ENCODE data around the gene RIPOR3. TPM values are rescaled to one million over a fixed set of nuclear protein-coding genes. Genes with fewer than 3 reads are reported as not detected.

RIPOR3 gene
- total RNA-seq, 4 donors from 2014 or later = 1.3 to 9.7 (median 3.3) TPM

DNA sequence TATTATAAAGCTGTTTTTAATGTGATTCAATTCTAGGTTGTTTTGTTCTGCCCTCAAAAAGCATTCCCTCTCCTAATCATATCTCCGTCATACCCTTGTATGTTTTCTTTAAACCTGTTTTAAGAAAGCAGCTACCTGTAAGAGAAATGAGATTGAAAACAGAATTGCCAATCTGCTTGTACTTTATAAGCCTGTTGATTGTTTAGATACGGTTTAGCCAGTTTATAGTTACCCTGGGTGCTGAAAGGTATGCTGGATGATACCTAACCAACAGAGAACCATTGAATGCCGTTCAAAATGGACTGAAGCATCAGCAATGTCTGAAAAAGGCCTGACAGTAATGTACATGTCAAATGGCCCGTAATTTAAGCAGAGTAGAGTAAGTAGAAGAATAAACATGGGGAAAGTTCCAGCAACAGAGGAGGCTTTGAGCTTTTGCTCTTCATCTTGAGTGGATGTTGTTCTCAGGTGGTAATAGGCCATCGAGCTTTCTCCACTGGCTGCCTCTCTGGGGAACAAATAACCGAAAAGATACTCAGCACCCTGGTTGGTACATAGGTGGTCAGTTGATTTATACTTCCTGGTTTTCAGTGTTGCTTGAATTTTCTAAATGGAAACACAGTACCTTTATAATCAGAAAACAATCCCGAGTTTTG, 153.7 kb downstream of the RIPOR3 start:
- Histone ChIP-seq H3K27me3 (no peaks in the 10 kb centered on the region), H3K4me1 (peaks cover 16 to 98% (median 42%) of the 10 kb centered on the region in 3 donors), H3K27ac (no peak overlapping the region), H3K9me3 (no peaks in the 10 kb centered on the region), H3K4me3 (no peak overlapping the region), H3K36me3 (peaks cover 0 to 13% (median 0%) of the 10 kb centered on the region in 3 donors)
- DNase-seq = no peak
- 77 to 80% methylated on average over 7 of the region's 7 CpGs for WGBS, 2 donors
- intact Hi-C loops (cut with DNase I) = no loop called here
- TF ChIP-seq, protein P1, sequence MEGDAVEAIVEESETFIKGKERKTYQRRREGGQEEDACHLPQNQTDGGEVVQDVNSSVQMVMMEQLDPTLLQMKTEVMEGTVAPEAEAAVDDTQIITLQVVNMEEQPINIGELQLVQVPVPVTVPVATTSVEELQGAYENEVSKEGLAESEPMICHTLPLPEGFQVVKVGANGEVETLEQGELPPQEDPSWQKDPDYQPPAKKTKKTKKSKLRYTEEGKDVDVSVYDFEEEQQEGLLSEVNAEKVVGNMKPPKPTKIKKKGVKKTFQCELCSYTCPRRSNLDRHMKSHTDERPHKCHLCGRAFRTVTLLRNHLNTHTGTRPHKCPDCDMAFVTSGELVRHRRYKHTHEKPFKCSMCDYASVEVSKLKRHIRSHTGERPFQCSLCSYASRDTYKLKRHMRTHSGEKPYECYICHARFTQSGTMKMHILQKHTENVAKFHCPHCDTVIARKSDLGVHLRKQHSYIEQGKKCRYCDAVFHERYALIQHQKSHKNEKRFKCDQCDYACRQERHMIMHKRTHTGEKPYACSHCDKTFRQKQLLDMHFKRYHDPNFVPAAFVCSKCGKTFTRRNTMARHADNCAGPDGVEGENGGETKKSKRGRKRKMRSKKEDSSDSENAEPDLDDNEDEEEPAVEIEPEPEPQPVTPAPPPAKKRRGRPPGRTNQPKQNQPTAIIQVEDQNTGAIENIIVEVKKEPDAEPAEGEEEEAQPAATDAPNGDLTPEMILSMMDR (IDR thresholded peaks at IDR 0.05) = no peak
- TF ChIP-seq POLR2A (IDR thresholded peaks at IDR 0.05) = no peak

DNA sequence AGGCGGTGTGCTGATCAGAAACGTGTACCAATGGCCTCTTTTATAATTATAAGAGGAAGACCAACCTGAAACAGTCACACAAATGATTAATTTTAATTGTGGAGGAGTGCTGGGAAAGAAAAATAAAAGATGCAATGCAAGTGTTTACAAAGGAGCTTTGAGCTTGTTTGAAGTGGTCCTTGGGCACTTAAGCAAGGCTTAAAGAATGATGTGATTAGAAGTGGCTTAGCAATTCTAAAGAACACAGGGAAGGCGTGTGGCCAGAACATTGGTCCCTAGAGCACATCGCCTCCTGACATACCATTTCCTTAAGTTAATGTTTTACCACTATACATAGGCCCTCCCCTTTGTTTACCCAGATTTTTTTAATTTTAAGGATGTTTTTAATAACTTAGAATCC, 155.0 kb downstream of the RIPOR3 start:
- TF ChIP-seq, protein P1 (IDR thresholded peaks at IDR 0.05) = no peak
- TF ChIP-seq POLR2A (IDR thresholded peaks at IDR 0.05) = no peak
- 55 to 59% methylated on average over 4 of the region's 4 CpGs for WGBS, 2 donors
- H3K4me3 ChIP-seq = no peak overlapping the region
- intact Hi-C loops (cut with DNase I) = no loop called here
- no peaks in the 10 kb centered on the region for H3K27me3 ChIP-seq
- H3K9me3 ChIP-seq = no peaks in the 10 kb centered on the region
- peak overlapping the region in 1 of 4 donors; percentile 25 for H3K27ac ChIP-seq
- H3K4me1 ChIP-seq = peaks cover 20 to 99% (median 43%) of the 10 kb centered on the region in 3 donors
- peaks cover 0 to 6% (median 0%) of the 10 kb centered on the region in 3 donors for H3K36me3 ChIP-seq
- DNase-seq = no peak

Small RNA genes lying within 50 kb of the gene (small RNA-seq; reads per million reads assigned to genes)
- gene MIR1302-5 (0 reads per million in 4 donors), gene MIR645 (0 reads per million in 4 donors), gene RF00019 (0 reads per million in 4 donors)

Other genes with a start within 250 kb of the RIPOR3 start
- gene PTPN1, start 181.2 kb downstream of the RIPOR3 start, total RNA-seq = 10 to 100 TPM; 23.6 to 30.6 (median 29.0) TPM
- gene PARD6B, start 40.0 kb upstream of the RIPOR3 start, total RNA-seq = 1 to 10 TPM; 4.7 to 6.5 (median 5.3) TPM
- gene BCAS4, start 103.5 kb upstream of the RIPOR3 start, total RNA-seq = 1 to 10 TPM in 1 of 4 donors, under 1 TPM in 3; 0.18 to 2.3 (median 0.54) TPM
- 10 to 100 TPM; 29.2 to 47.5 (median 32.8) TPM for gene ADNP, start 239.9 kb upstream of the RIPOR3 start, total RNA-seq